H1 (cell line): ENCODE results near the gene GRIP2. TPM values are rescaled to one million over a fixed set of nuclear protein-coding genes. Genes with fewer than 3 reads are reported as not detected.

Source experiments
- CTCF ChIA-PET: fragments of 300-600 bp; sonication (Branson Sonifier 250); formaldehyde crosslinking; loops from one replicate; lab custom pipeline; 2021; ENCODE audit not compliant: partially characterized antibody; lab: Charles Lee
- POLR2A ChIA-PET: fragments of 300-600 bp; sonication (Branson Sonifier 250); formaldehyde crosslinking; loops from one replicate; lab custom pipeline; 2021; ENCODE audit warnings: inconsistent platforms; ENCODE audit not compliant: partially characterized antibody; lab: Charles Lee
- DNase-seq, 2 experiments: peaks; one replicate each; pipeline versions ENCODE4 v3.0.0 to v3.0.0-alpha.2; 2010 to 2022; ENCODE audit warnings: low spot score in 2 of 2, low read depth in 1 of 2, mixed read lengths in 1 of 2
- FAIRE-seq: peaks from 2 replicates; lab custom pipeline; 2011; peaks lifted over from hg19 to GRCh38; lab: Jason Lieb, UNC
- H2AFZ ChIP-seq: 2 replicates; pipeline ENCODE4 v1.8.1; 2012; ENCODE audit warnings: low read length, inconsistent platforms
- H2AK5ac ChIP-seq: 2 replicates; pipeline ENCODE4 v1.6.1; 2013; ENCODE audit warnings: low read depth, low read length
- H2BK120ac ChIP-seq: replicated peaks from 2 replicates; pipeline ENCODE3; 2013; ENCODE audit warnings: low read depth, low read length, inconsistent platforms
- H2BK12ac ChIP-seq: 2 replicates; pipeline ENCODE4 v1.6.1; 2013; ENCODE audit warnings: low read depth, low read length
- H2BK15ac ChIP-seq: 2 replicates; pipeline ENCODE4 v1.6.1; 2013; ENCODE audit warnings: low read length
- H2BK20ac ChIP-seq: 2 replicates; pipeline ENCODE4 v1.6.1; 2013; ENCODE audit warnings: low read length
- H2BK5ac ChIP-seq: 2 replicates; pipeline ENCODE4 v1.6.1; 2013; ENCODE audit warnings: low read depth, low read length
- H3K14ac ChIP-seq: 2 replicates; pipeline ENCODE4 v1.6.1; 2013; ENCODE audit warnings: inconsistent platforms; ENCODE audit not compliant: insufficient read length
- H3K18ac ChIP-seq: 2 replicates; pipeline ENCODE4 v1.6.1; 2013; ENCODE audit warnings: low read length; ENCODE audit errors: extremely low read depth
- H3K23ac ChIP-seq: 2 replicates; pipeline ENCODE4 v1.6.1; 2013; ENCODE audit warnings: inconsistent platforms; ENCODE audit not compliant: insufficient read length
- H3K23me2 ChIP-seq: 2 replicates; pipeline ENCODE4 v1.6.1; 2013; ENCODE audit warnings: low read depth, low read length
- H3K27ac ChIP-seq: 2 replicates; pipeline ENCODE4 v1.6.1; 2011; ENCODE audit warnings: low read depth, low read length, inconsistent platforms
- H3K27me3 ChIP-seq, 4 experiments: replicated peaks in 1 of 4; 1 replicate in 1 of 4; 2 replicates in 3 of 4; pipeline versions ENCODE4 v1.6.1 to v1.8.1; 2011 to 2013; ENCODE audit warnings: low read length in 3 of 4, mild to moderate bottlenecking in 3 of 4, inconsistent platforms in 2 of 4, mixed read lengths in 2 of 4, moderate library complexity in 1 of 4; ENCODE audit not compliant: control insufficient read depth in 3 of 4, insufficient read depth in 3 of 4; ENCODE audit errors: extremely low read depth in 1 of 4
- H3K36me3 ChIP-seq, 4 experiments: 2 replicates each; pipeline versions ENCODE4 v1.6.1 to v1.8.1; 2011 to 2013; ENCODE audit warnings: mild to moderate bottlenecking in 4 of 4, low read length in 3 of 4, moderate library complexity in 2 of 4, control low read depth in 1 of 4, inconsistent platforms in 1 of 4; ENCODE audit not compliant: insufficient read depth in 4 of 4, control insufficient read depth in 2 of 4
- H3K4ac ChIP-seq: replicated peaks from 2 replicates; pipeline ENCODE3; 2013; ENCODE audit warnings: low read length, low read depth, mixed read lengths, inconsistent platforms; ENCODE audit not compliant: insufficient read length
- H3K4me1 ChIP-seq, 4 experiments: replicated peaks in 1 of 4; 1 replicate in 1 of 4; 2 replicates in 3 of 4; pipeline versions ENCODE4 v1.6.1 to v1.8.1; 2011 to 2013; ENCODE audit warnings: low read length in 3 of 4, inconsistent platforms in 2 of 4, mixed read lengths in 1 of 4; ENCODE audit not compliant: insufficient read depth in 4 of 4, control insufficient read depth in 3 of 4
- H3K4me2 ChIP-seq, 2 experiments: 2 replicates each; pipeline versions ENCODE4 v1.6.1 to v1.8.1; 2011 to 2013; ENCODE audit warnings: low read depth in 2 of 2, low read length in 2 of 2, control low read depth in 1 of 2, inconsistent platforms in 1 of 2, mild to moderate bottlenecking in 1 of 2; ENCODE audit not compliant: insufficient read depth in 1 of 2
- H3K4me3 ChIP-seq, 4 experiments: fragments of 200-600, 300-600 bp in 1 of 4; sonication (generic), shearing (Covaris generic), sonication (Bioruptor Twin) in 1 of 4; 2 replicates each; pipeline versions ENCODE4 v1.5.1 to v1.8.1; 2011 to 2016; ENCODE audit warnings: low read length in 4 of 4, low read depth in 3 of 4, control low read depth in 2 of 4, inconsistent platforms in 2 of 4, mild to moderate bottlenecking in 2 of 4, mixed read lengths in 1 of 4, moderate library complexity in 1 of 4; ENCODE audit not compliant: insufficient read depth in 2 of 4; ENCODE audit errors: extremely low read depth in 1 of 4
- H3K56ac ChIP-seq: replicated peaks from 2 replicates; pipeline ENCODE3; 2013; ENCODE audit warnings: low read depth, mild to moderate bottlenecking, mixed read lengths, low read length, inconsistent platforms; ENCODE audit not compliant: insufficient read length
- H3K79me1 ChIP-seq: 2 replicates; pipeline ENCODE4 v1.6.1; 2013; ENCODE audit warnings: low read depth, low read length, control low read depth
- H3K79me2 ChIP-seq, 2 experiments: 2 replicates each; pipeline versions ENCODE4 v1.6.1 to v1.8.1; 2012 to 2013; ENCODE audit warnings: low read length in 2 of 2, mild to moderate bottlenecking in 2 of 2, inconsistent platforms in 1 of 2; ENCODE audit not compliant: insufficient read depth in 2 of 2, control insufficient read depth in 1 of 2
- H3K9ac ChIP-seq, 4 experiments: replicated peaks in 1 of 4; 1 replicate in 1 of 4; 2 replicates in 3 of 4; pipeline versions ENCODE4 v1.6.1 to v1.8.1; 2011 to 2013; ENCODE audit warnings: low read depth in 3 of 4, low read length in 3 of 4, control low read depth in 2 of 4, mild to moderate bottlenecking in 2 of 4, moderate library complexity in 2 of 4, inconsistent platforms in 1 of 4; ENCODE audit errors: extremely low read depth in 1 of 4
- H3K9me3 ChIP-seq, 2 experiments: 2 replicates each; pipeline versions ENCODE4 v1.6.1 to v1.8.1; 2012 to 2013; ENCODE audit warnings: mild to moderate bottlenecking in 2 of 2, moderate library complexity in 2 of 2, control low read depth in 1 of 2, inconsistent platforms in 1 of 2, low read depth in 1 of 2, low read length in 1 of 2, mixed read lengths in 1 of 2; ENCODE audit not compliant: insufficient read depth in 2 of 2
- H4K20me1 ChIP-seq, 2 experiments: replicated peaks in 1 of 2; 2 replicates each; pipeline versions ENCODE3 to v1.8.1; 2011 to 2013; ENCODE audit warnings: inconsistent platforms in 2 of 2, low read length in 2 of 2, mild to moderate bottlenecking in 1 of 2; ENCODE audit not compliant: insufficient read depth in 2 of 2, control insufficient read depth in 1 of 2
- H4K5ac ChIP-seq: 2 replicates; pipeline ENCODE4 v1.6.1; 2013; ENCODE audit warnings: low read length, low read depth, mixed read lengths, inconsistent platforms; ENCODE audit not compliant: insufficient read length
- H4K8ac ChIP-seq: 2 replicates; pipeline ENCODE4 v1.8.0; 2013; ENCODE audit warnings: mild to moderate bottlenecking, moderate library complexity, low read length, inconsistent platforms; ENCODE audit not compliant: insufficient read depth; ENCODE audit errors: extremely low read depth
- H4K91ac ChIP-seq: replicated peaks from 2 replicates; pipeline ENCODE3; 2013; ENCODE audit warnings: low read length, mixed read lengths, inconsistent platforms; ENCODE audit not compliant: insufficient read length
- ASH2L ChIP-seq: fragments of 200-600, 300-600 bp; sonication (generic); IDR thresholded peaks from one replicate; pipeline ENCODE4 v1.7.1; 2017; ENCODE audit warnings: low read length
- BRCA1 ChIP-seq: IDR thresholded peaks from 2 replicates; pipeline ENCODE4 v1.6.1; 2012; ENCODE audit warnings: low read depth, low read length, improper control_type of control experiment
- CTBP2 ChIP-seq: IDR thresholded peaks from 2 replicates; pipeline ENCODE4 v1.7.0; 2011; ENCODE audit warnings: borderline replicate concordance, mild to moderate bottlenecking, moderate library complexity, mixed read lengths, low read length; ENCODE audit not compliant: insufficient read depth, insufficient read length
- EGR1 ChIP-seq: IDR thresholded peaks from 2 replicates; pipeline ENCODE4 v1.6.1; 2011; ENCODE audit warnings: low read depth, low read length, borderline replicate concordance
- POLR2A ChIP-seq, 2 experiments: IDR thresholded peaks; 1 replicate in 1 of 2; 2 replicates in 1 of 2; pipeline ENCODE4 v1.6.1; 2011; ENCODE audit warnings: low read depth in 2 of 2, low read length in 2 of 2, mild to moderate bottlenecking in 2 of 2; ENCODE audit errors: control extremely low read depth in 1 of 2
- SAP30 ChIP-seq: fragments of 300-600 bp; sonication (generic); IDR thresholded peaks from 2 replicates; pipeline ENCODE4 v1.7.1; 2012; ENCODE audit warnings: low read length, moderate library complexity, mild to moderate bottlenecking, inconsistent platforms; ENCODE audit not compliant: insufficient read depth, insufficient replicate concordance
- TCF12 ChIP-seq: IDR thresholded peaks from 2 replicates; pipeline ENCODE4 v1.6.1; 2011; ENCODE audit warnings: low read depth, mild to moderate bottlenecking, low read length
- WGBS, 2 experiments: shearing (Covaris generic) in 1 of 2; methylation state at CpG; one replicate each; pipeline versions ENCODE4 v1.1.6 to v1.1.7; 2013 to 2015; ENCODE audit warnings: low lambda C conversion rate in 2 of 2, mixed read lengths in 2 of 2, inconsistent platforms in 1 of 2, low coverage in 1 of 2, missing lambda C conversion rate in 1 of 2; ENCODE audit not compliant: insufficient replicate concordance in 2 of 2, insufficient coverage in 1 of 2, insufficient read length in 1 of 2; ENCODE audit errors: extremely low coverage in 1 of 2, missing lambda C conversion rate in 1 of 2; 5-methylcytosine and 5-hydroxymethylcytosine counted together
- polyA plus RNA-seq, 7 experiments: library from polyadenylated mRNA; depleted of rRNA in 3 of 7; stranded (reverse) in 5 of 7; unstranded in 2 of 7; fragments of >200 nt in 5 of 7; fragments of 200-250 nt in 2 of 7; gene quantifications; 1 replicate in 5 of 7; 2 replicates in 1 of 7; 4 replicates in 1 of 7; pipeline versions ENCODE4 v1.2.1 to v1.2.3, GENCODE V29; 2011 to 2013; ENCODE audit warnings: missing spikeins in 2 of 7, mixed read lengths in 2 of 7
- total RNA-seq: library from RNA; stranded (reverse); fragmentation: NEBNext Ultra II Directional; extraction: Animal tissue kit (Norgen Biotek cat#: 25700); gene quantifications from 2 replicates; pipeline ENCODE4 v1.2.1, GENCODE V29; 2021

The GRIP2 gene
- total and polyA plus RNA-seq, 2 of the 8 experiments (the other 6 are each of a cell fraction or from before 2014, with no cell fraction given), result 2.5 to 6.4 TPM

- H3K4me3 ChIP-seq, result no peak overlapping the region
- 0 out of 2 replicates have a peak overlapping the region, but pooled peaks have one; percentile 2 for H2BK20ac ChIP-seq
- no peak overlapping the region for H2AFZ ChIP-seq
- H4K5ac ChIP-seq, result no peak overlapping the region
- no peak overlapping the region for H2BK120ac ChIP-seq
- peaks cover 3 to 32% (median 21%) of the 10 kb centered on the region in 4 experiments for H3K4me1 ChIP-seq
- no peak overlapping the region for H3K18ac ChIP-seq
- no peaks in the 10 kb centered on the region; the same call in 1 of the 2 replicates for H3K79me1 ChIP-seq
- H3K23ac ChIP-seq, result no peak overlapping the region
- no peak overlapping the region for H4K91ac ChIP-seq
- no peak for TF ChIP-seq TCF12
- TF ChIP-seq SAP30, result no peak
- TF ChIP-seq BRCA1, result no peak
- no peak for TF ChIP-seq CTBP2
- no peak for TF ChIP-seq EGR1
- TF ChIP-seq ASH2L, result no peak
- no peak for TF ChIP-seq POLR2A (IDR thresholded peaks at IDR 0.05; ENCODE audit: control extremely low read depth in 1 of 2, low read depth in 2 of 2, low read length in 2 of 2)
- H3K23me2 ChIP-seq, result 0 out of 2 replicates have a peak, but pooled peaks cover 2% of the 10 kb centered on the region
- DNase-seq, result no peak
- ChIA-PET POLR2A (interaction anchor here (1.0 kb wide), 1 partner anchor 11 kb away, joined by 3 read pairs; no protein-coding TSS in a partner anchor), CTCF (interaction anchor here (0.8 to 12.2 kb wide), 7 partner anchors 9 to 881 kb away, joined by 3 to 171 read pairs (median 3); no protein-coding TSS in a partner anchor)
- no peak overlapping the region for H3K27ac ChIP-seq
- H3K4ac ChIP-seq, result no peak overlapping the region
- H3K56ac ChIP-seq, result no peak overlapping the region
- H3K9ac ChIP-seq, result no peak overlapping the region
- whole genome bisulfite sequencing, 2 experiments, result 84% methylated on average over 3 of the region's 3 CpGs; no CpG with 5 or more reads in 1 of the 2 experiments
- H2BK5ac ChIP-seq, result no peak overlapping the region
- H4K8ac ChIP-seq, result no peak overlapping the region
- H2BK15ac ChIP-seq, result 0 out of 2 replicates have a peak overlapping the region, but pooled peaks have one; percentile 67
- H4K20me1 ChIP-seq, result no peaks in the 10 kb centered on the region
- H3K79me2 ChIP-seq, result no peaks in the 10 kb centered on the region
- H2AK5ac ChIP-seq, result peak overlapping the region; percentile 42; the same call in 1 of the 2 replicates
- H3K4me2 ChIP-seq, result no peak overlapping the region
- H3K14ac ChIP-seq, result no peak overlapping the region
- peak overlapping the region; percentile 55; the same call in 1 of the 2 replicates for H2BK12ac ChIP-seq
- FAIRE-seq, result no peak
- no peaks in the 10 kb centered on the region for H3K9me3 ChIP-seq
- no peaks in the 10 kb centered on the region for H3K36me3 ChIP-seq
- H3K27me3 ChIP-seq, result no peaks in the 10 kb centered on the region
These were observed 1.6 kb downstream of the GRIP2 start for GRCh38 chr3:14538451-14539088.
